Fibroblast of mammary gland (primary cell): ENCODE results near the gene ITIH4.

Experiments used
- DNase-seq: peaks from one replicate; pipeline ENCODE4 v3.0.0-alpha.2; 2010; ENCODE audit warnings: low read depth
- H3K4me3 ChIP-seq: 2 replicates; pipeline ENCODE4 v1.5.1; 2011; ENCODE audit warnings: low read depth, mild to moderate bottlenecking, low read length, moderate library complexity; ENCODE audit not compliant: control insufficient read depth
- CTCF ChIP-seq: conservative IDR thresholded peaks from 2 replicates; pipeline ENCODE4 v1.5.1; 2011; ENCODE audit warnings: low read depth, low read length, inconsistent platforms; ENCODE audit not compliant: control insufficient read depth, insufficient read depth

The ITIH4 gene

GRCh38 chr3:52817221-52817620 is 13.3 kb downstream of the ITIH4 start:
- H3K4me3 ChIP-seq: no peak overlapping the region
- DNase-seq: no peak
- no peak for TF ChIP-seq CTCF

GRCh38 chr3:52816654-52817053 is 13.8 kb downstream of the ITIH4 start:
- no peak for TF ChIP-seq CTCF
- H3K4me3 ChIP-seq: no peak overlapping the region
- DNase-seq: no peak

GRCh38 chr3:52816199-52816598 is 14.3 kb downstream of the ITIH4 start:
- no peak overlapping the region for H3K4me3 ChIP-seq
- DNase-seq: no peak

GRCh38 chr3:52813810-52814209 is 16.7 kb downstream of the ITIH4 start:
- H3K4me3 ChIP-seq: no peak overlapping the region
- DNase-seq: no peak

More at GRCh38 chr3:52816199-52816598, 14.3 kb downstream of the ITIH4 start:
- TF ChIP-seq CTCF: no peak

GRCh38 chr3:52811452-52812011 is 18.9 kb downstream of the ITIH4 start:
- DNase-seq: no peak
- H3K4me3 ChIP-seq: no peak overlapping the region
- no peak for TF ChIP-seq CTCF

More at GRCh38 chr3:52813810-52814209, 16.7 kb downstream of the ITIH4 start:
- no peak for TF ChIP-seq CTCF

GRCh38 chr3:52810923-52811322 is 19.5 kb downstream of the ITIH4 start:
- DNase-seq: no peak
- no peak for TF ChIP-seq CTCF
- no peak overlapping the region for H3K4me3 ChIP-seq
